HUDEP-2 (cell line): ENCODE data around the gene BCAT1.
"Not testable (repeated sequence)": the region's sequence is repeated elsewhere in the genome, so short reads cannot be mapped to it uniquely, and the experiment has no call there.

Experiments used
- DNase-seq, 76 experiments: peaks; one replicate each; lab custom pipeline; 2025; ENCODE audit not compliant: unreplicated experiment in 76 of 76; lab: John Stamatoyannopoulos, UW

The BCAT1 gene

GRCh38 chr12:24960222-24960855 is 11.4 kb upstream of the BCAT1 start:
- peak in 54 of 76 experiments; percentile 4 to 63 (median 27) for DNase-seq

GRCh38 chr12:24956351-24956750 is 7.5 kb upstream of the BCAT1 start:
- not testable (repeated sequence) for DNase-seq

GRCh38 chr12:24955853-24956252 is 7.0 kb upstream of the BCAT1 start:
- no peak for DNase-seq

- DNase-seq = no peak
These were observed 6.5 kb upstream of the BCAT1 start for GRCh38 chr12:24955389-24955788.

- no peak for DNase-seq
These were observed 5.4 kb upstream of the BCAT1 start for GRCh38 chr12:24954261-24954660.

GRCh38 chr12:24952389-24952788 is 3.5 kb upstream of the BCAT1 start:
- no peak for DNase-seq

GRCh38 chr12:24950231-24950834 is 1.4 kb upstream of the BCAT1 start:
- peak in 74 of 76 experiments; percentile 14 to 92 (median 68) for DNase-seq

- DNase-seq = peak in 18 of 76 experiments; percentile 6 to 57 (median 28)
These were observed 513 bp downstream of the BCAT1 start for GRCh38 chr12:24948420-24948756.

- peak in 5 of 76 experiments; percentile 24 to 56 (median 28) for DNase-seq
These were observed 1.1 kb downstream of the BCAT1 start for GRCh38 chr12:24947541-24948419.

- no peak for DNase-seq
These were observed 3.1 kb downstream of the BCAT1 start for GRCh38 chr12:24945845-24946244.

- no peak for DNase-seq
These were observed 3.9 kb downstream of the BCAT1 start for GRCh38 chr12:24945039-24945438.

- DNase-seq = no peak
These were observed 4.3 kb downstream of the BCAT1 start for GRCh38 chr12:24944601-24944975.

GRCh38 chr12:24943947-24944600 is 4.8 kb downstream of the BCAT1 start:
- DNase-seq = no peak

- DNase-seq = no peak
These were observed 8.7 kb downstream of the BCAT1 start for GRCh38 chr12:24940157-24940556.

GRCh38 chr12:24939551-24939950 is 9.3 kb downstream of the BCAT1 start:
- DNase-seq = not testable (repeated sequence)

- no peak for DNase-seq
These were observed 10.6 kb downstream of the BCAT1 start for GRCh38 chr12:24938341-24938740.

- DNase-seq = peak in 2 of 76 experiments; percentile 10 to 12
These were observed 11.2 kb downstream of the BCAT1 start for GRCh38 chr12:24937553-24938244.

GRCh38 chr12:24933694-24934407 is 15.1 kb downstream of the BCAT1 start:
- DNase-seq = peak in 1 of 76 experiments; percentile 4

- DNase-seq = peak in 4 of 76 experiments; percentile 6 to 30 (median 18)
These were observed 17.1 kb downstream of the BCAT1 start for GRCh38 chr12:24931666-24932405.
